Activated CD8-positive, alpha-beta memory T cell treated with anti-CD3 and anti-CD28 coated beads, Interleukin-2, amount 50 U/mL, for 24 hours (primary cell): ENCODE measurements around the gene PARVB.

ENCODE experiments used
- DNase-seq: peaks from one replicate; pipeline ENCODE4 v3.0.0-alpha.2; 2020; ENCODE audit errors: extremely low read depth

The PARVB gene

DNA sequence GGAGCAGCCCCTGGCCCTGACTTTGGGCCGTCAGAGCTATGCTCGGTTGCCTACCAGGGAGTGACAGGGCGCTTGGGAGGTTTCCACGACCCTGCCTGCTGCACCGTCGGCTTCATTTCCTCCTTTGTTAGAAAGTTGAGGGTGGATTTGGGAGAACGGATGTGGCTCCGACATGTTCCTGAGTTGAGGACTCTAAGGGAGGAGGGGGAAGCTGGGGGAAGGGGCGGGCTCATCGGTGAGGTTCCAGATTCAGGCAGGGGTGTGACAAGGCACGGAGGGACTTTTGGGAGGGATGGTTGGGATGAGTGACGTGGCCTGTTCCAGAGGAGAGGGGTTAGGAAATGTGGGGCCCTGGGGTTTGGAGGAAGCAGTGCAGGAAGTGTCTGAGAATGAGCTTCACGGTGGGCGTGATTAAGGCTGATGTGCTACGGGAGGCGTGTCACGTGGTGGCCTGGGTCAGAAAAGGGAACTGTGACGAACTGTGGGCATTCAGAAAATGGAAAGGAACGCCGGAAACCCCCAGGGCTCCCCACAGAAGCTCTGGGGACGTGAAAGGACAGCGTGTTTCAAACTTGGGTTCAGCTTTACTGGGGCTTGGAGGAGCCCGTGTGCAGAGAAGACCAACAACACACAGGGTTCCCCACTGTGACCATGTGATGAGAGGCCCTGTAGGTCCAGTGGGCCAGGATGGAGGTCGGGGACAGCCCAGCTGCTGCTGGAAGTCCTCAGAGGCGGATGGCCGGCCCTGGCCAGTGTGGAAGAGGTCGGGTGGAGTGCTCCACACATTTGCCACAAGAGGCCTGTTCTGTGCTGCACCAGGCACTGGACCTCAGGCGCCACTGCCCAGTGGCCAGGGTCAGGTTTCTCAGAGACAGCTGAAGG lies 2.8 kb downstream of the PARVB start:
- DNase-seq: peak; percentile 34

DNA sequence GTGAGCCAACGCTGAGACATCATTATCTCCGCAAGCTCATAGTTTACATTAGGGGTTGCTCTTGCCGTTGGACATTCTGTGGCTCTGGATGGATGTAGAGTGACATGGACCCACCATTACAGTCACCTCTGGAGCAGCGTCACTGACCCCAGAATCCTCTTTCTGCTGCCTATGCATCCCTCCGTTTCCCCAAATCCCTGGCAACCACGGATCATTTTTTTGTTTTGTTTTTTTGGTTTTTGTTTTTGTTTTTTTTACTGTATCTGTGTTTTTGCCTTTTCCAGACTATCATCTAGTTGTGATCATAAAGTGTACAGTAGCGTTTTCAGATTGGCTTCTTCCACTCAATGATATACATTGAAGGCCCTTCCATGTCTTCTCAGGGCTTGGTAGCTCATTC lies 4.0 kb downstream of the PARVB start:
- no peak for DNase-seq

GRCh38 chr22:44029069-44029468 lies 5.0 kb downstream of the PARVB start:
- DNase-seq: no peak

DNA sequence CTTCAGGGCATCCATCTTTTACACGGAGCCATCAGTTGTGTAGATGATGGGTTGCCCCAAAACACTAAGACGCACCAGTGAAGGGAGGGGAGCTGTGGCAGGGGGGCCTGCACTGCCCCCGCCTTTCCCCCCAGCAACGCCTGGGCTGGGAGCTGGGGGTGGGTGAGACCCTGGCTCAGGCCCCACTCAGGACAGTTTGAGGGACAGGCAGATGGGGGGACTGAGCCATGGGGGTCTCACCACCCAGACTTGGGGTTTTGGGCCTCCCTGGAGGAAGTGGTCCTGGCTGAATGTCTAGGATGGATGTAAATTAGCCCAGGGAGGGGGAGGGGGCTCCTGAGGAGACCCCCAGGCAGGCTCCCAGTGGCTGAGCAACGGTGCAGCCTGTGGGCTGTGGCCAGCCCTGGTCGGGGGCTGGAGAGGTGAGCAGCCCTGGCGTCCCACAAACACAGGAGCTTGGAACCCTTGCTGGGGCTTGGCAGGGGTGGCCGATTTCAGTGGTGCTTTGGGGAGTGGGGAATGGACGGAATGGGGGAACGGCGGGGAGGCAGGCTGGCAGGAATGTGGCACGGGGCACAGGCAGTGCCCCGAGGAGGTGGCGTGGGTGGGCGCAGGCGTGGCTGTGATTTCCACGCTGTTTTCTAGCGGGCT lies 6.1 kb downstream of the PARVB start:
- DNase-seq: no peak

GRCh38 chr22:44030702-44031082 lies 6.6 kb downstream of the PARVB start:
- no peak for DNase-seq

- no peak for DNase-seq
Measured at GRCh38 chr22:44031158-44031952, 7.3 kb downstream of the PARVB start.

- DNase-seq: no peak
Measured at GRCh38 chr22:44032126-44032730, 8.1 kb downstream of the PARVB start.

DNA sequence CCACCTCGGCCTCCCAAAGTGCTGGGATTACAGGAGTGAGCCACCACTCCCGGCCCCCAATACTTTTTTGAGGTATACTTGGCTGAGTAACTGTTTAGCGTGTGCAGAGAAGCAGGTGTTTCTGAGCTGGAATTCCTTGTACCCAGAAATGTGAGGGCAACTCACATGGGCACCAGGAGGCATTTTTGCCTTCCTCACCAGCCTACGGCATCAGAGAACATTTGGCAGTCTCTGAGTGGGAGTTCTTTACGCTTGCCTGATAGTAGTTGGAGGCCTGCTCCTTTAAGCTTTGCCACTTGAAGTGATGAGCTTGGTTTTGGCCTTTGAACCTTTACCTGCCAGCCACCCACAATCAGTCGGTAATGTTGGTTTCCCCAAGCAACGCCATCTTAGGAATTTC lies 9.2 kb downstream of the PARVB start:
- no peak for DNase-seq

- no peak for DNase-seq
Measured at GRCh38 chr22:44033694-44034093, 9.6 kb downstream of the PARVB start.

DNA sequence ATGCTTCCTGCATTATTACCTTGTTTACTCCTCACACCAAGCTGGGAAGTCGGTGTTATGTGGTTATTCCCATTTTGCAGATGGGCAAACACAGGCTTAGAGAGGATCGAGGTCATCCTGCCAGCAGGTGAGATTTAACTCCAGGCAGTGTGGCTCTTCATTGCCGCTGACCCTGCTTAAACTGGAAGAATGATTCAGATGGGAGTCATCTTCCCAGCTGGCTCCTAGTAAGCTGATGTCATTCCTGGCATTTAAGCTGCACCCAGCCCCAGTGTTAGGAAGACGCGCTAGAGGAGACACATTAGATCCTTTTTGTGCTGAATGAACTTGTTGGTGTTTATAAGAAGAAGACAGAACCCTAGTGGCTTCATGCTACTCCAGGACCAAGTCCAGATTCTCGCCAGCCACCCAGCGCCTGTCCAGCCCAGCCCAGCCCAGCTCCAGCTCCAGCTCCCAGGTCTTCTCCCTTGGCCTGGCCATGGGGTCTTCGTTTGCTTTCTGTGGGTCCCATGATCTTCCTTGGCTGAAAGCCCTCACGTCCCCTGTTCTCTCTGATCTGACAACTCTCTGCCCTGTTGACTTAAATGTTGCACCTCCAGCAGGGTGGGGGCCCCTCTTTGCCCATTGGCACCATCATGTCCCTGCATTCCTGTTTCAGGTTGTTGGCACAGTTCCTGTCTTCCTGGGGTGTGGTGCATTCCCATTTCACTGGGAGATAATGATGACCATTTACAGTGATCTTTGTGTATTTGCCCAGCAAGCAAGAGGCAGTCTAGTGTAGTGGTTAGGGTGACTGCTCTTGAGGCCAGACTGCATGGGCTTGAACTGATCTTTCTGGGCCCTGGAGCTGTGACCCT lies 13.6 kb downstream of the PARVB start:
- no peak for DNase-seq

DNA sequence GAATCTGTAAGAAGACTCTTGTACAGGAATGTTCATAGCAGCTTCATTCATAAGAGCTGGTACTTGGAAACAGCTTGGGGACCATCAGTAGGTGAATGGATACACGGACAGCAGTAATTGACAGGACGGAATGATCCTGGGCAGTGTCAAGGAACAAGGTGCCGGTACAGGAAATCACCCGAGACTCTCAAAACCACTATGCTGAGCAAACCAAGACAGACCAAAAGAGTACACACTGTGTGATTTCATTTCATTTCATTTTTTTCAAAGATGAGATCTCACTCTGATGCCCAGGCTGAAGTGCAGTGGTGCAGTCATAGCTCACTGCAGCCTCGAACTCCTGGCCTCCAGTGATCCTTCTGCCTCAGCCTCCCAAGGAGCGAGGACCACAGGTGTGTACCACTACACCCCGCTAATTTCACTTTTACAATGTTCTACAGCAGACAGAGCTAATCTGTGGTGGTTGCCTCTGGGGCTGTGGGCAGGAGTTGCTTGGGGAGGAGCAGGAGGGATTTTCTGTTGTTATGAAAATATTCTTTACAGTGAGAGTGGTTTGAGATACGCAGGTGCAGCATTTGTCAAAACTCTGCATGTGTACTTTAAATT lies 15.6 kb downstream of the PARVB start:
- DNase-seq: no peak

DNA sequence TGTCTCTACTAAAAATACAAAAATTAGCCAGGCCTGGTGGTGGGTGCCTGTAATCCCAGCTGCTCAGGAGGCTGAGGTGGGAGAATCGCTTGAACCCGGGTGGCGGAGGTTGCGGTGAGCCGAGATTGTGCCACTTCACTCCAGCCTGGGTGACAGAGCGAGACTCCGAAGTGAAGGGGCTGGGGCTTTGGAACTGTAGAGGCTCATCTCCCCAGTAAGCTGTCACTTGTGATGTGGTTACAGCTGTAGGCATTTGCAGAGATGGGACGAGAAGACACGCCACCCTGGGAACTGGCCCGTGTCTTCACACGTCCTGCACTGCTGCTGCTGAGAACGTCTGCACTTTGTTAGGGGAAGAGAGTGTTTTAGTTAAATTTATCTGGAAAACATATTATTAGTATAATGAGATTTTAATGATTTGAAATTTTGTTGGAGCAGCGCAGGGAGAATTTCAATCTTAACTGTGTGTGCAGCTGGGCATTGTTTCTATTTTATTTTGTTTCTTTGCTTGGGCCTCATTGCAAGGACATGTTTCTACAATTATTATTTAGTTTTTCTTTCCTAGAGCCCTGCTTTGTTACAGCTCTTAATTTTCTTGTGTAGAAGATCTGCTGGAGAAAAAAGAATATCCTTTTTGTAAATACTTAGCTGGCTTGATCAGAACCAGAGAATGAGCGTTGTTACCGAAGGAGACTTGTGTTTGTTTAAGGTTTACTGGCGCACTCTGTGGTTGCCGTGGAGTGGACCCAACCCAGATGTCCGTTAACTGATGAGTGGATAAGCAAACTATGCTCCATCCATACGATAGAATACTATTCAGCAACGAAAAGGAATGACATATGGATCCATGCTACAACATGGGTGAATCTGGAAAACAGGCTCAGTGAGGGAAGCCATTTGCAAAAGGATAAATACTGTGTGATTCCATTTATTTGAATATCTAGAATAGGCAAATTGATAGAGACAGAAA lies 18.4 kb downstream of the PARVB start:
- DNase-seq: no peak

- no peak for DNase-seq
Measured at GRCh38 chr22:44045145-44045544, 21.0 kb downstream of the PARVB start.

- no peak for DNase-seq
Measured at GRCh38 chr22:44046485-44047141, 22.5 kb downstream of the PARVB start.

DNA sequence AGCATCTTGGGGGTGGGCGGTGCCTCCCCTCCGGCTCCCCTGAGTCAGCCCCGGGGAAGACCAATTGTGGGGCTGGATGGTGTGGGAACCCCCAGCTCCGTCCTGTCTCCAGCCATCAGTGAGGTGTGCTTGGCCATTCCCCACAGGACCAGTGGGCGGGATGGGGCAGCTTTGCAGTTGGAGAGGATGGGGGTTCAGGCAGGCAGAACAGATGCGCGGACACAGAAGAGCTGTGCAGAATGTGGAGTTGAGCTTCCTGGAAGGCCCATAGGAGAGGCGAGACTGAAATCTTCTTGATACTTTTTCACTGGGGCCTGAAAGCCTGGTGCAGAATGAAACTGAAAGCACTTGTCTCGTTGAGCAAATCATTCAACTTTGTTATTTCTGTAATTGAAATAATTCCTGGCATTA lies 23.8 kb downstream of the PARVB start:
- no peak for DNase-seq

DNA sequence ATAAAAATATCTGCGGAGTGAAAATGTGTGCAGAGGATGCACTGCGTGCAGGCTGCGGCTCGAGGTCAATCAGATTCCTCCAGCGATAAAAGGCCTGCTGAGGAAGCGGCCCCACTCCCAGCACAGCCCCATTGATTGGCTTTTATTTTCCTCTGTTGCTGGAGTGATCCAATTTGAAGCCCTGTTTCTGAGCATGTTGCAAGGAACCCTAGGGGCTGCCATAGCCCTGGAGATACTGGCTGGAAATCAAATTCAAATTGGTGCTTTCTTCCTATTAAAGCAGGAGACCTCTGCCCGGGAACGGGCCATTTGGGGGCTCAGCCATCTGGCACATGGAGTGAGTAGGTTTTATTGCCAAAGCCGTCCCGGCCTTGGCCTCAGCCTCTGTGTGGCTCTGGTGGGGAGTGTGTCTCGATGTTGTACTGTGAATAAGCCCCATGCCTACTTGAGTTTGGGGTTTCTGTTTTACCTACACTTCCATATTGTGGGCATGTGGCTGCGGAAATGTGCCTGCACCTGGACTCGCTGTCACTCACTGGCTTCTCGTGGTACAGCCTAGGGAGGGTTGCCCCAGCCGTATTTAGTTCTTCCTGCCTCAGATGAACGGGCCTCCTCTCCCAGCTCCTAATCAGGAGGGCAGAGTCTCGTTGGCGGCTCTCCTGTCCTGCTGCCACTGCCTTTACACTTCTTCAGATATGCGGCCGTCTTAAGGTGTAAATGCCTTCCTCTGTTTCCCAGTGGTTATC lies 25.6 kb downstream of the PARVB start:
- DNase-seq: no peak

GRCh38 chr22:44050766-44051355 lies 26.8 kb downstream of the PARVB start:
- DNase-seq: no peak

DNA sequence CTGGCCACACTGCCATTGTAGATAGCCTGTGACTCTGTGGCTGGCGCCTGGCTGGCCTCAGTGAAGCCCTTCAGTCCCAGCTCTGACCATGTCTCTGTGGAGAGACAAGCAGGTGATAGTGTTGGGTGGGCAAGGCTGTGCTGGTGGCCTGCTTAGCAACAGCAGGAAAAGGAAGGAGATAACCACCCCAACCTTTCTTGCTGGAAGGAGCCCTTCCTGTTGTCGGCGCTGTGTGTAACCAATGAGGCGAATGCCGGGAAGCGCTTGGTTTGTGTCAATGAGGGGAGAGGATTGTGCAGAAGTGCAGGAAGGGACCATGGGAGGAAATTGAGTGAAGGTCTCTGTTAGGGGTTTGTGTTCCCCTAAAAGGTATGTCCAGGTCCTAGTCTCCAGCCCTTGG lies 27.3 kb downstream of the PARVB start:
- DNase-seq: no peak
